Transverse colon (tissue), 3 donors: Measurements from ENCODE around the gene AGK.

ENCODE experiments used
- EP300 ChIP-seq: sonication (generic); formaldehyde crosslinking; IDR thresholded peaks from one replicate; pipeline ENCODE4 v1.6.1; 2017; ENCODE audit warnings: antibody characterized with exemption, low read depth
- TF ChIP-seq, protein P1 (sequence below), 5 experiments: fragments of 200-600 bp in 3 of 5; fragments of 450-650 bp in 2 of 5; sonication (generic) in 3 of 5; IDR thresholded peaks; 1 replicate in 2 of 5; 2 replicates in 3 of 5; pipeline ENCODE4 v1.5.1; 2016 to 2017; ENCODE audit warnings: antibody characterized with exemption in 5 of 5, inconsistent platforms in 3 of 5, mild to moderate bottlenecking in 2 of 5, moderate library complexity in 1 of 5

DNA sequence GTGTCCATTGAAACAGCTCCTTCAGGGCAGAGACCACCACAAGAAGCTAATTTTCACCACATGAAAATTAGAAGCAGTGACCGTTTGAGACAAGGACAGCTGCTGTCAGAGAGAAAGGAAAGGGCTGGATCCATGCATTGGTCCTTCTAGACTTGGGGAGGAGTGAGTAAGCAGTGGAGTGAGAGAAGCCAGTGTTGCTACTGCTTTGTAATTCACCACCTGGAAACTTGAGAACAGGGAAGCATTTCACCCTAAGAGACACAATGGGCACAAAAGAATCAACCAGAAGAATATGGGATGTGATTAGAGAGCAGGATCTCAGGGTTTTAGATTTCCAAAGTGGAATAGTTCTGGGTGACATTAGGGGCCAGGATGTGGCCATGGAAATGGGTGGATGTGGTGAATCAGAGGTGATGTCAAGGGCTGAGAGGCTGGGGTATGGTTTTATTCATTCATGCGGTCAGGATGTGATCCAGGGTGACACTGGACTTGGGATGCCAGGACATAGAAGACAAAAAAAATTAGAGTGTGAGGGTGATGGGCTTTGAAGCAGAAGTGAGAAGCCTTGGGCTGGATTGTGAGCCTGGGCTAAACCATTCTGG, 89.1 kb downstream of the AGK start:
- TF ChIP-seq EP300, result no peak
- TF ChIP-seq, protein P1, sequence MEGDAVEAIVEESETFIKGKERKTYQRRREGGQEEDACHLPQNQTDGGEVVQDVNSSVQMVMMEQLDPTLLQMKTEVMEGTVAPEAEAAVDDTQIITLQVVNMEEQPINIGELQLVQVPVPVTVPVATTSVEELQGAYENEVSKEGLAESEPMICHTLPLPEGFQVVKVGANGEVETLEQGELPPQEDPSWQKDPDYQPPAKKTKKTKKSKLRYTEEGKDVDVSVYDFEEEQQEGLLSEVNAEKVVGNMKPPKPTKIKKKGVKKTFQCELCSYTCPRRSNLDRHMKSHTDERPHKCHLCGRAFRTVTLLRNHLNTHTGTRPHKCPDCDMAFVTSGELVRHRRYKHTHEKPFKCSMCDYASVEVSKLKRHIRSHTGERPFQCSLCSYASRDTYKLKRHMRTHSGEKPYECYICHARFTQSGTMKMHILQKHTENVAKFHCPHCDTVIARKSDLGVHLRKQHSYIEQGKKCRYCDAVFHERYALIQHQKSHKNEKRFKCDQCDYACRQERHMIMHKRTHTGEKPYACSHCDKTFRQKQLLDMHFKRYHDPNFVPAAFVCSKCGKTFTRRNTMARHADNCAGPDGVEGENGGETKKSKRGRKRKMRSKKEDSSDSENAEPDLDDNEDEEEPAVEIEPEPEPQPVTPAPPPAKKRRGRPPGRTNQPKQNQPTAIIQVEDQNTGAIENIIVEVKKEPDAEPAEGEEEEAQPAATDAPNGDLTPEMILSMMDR (IDR thresholded peaks at IDR 0.05), result no peak
